HFFc6 (cell line): ENCODE data around the gene ISG20. TPM values are rescaled to one million over a fixed set of nuclear protein-coding genes. Genes with fewer than 3 reads are reported as not detected.

ENCODE experiments used
- DNase-seq: peaks from one replicate; pipeline ENCODE4 v3.0.0-alpha.2; 2018
- H3K27ac Mint-ChIP-seq: 2 replicates; pipeline ENCODE4 v1.8.0; 2020; ENCODE audit warnings: mild to moderate bottlenecking, mixed read lengths
- H3K27me3 Mint-ChIP-seq: 2 replicates; pipeline ENCODE4 v1.8.0; 2021; ENCODE audit warnings: mild to moderate bottlenecking, moderate library complexity, mixed read lengths; ENCODE audit not compliant: insufficient read depth
- H3K36me3 Mint-ChIP-seq: 2 replicates; pipeline ENCODE4 v1.8.0; 2021; ENCODE audit warnings: low read depth, mixed read lengths
- H3K4me1 Mint-ChIP-seq: 2 replicates; pipeline ENCODE4 v1.8.0; 2020; ENCODE audit warnings: low read depth, mixed read lengths
- H3K4me3 Mint-ChIP-seq: 2 replicates; pipeline ENCODE4 v1.8.0; 2020; ENCODE audit warnings: mild to moderate bottlenecking, moderate library complexity, mixed read lengths
- H3K9me3 Mint-ChIP-seq: 2 replicates; pipeline ENCODE4 v1.8.0; 2020; ENCODE audit warnings: mild to moderate bottlenecking, mixed read lengths
- total RNA-seq, 6 experiments: library from RNA; stranded (reverse); fragmentation: NEBNext Ultra II Directional; extraction: Animal tissue kit (Norgen Biotek cat#: 25700); gene quantifications; 2 replicates in 1 of 6; 3 replicates in 5 of 6; pipeline ENCODE4 v1.2.3, GENCODE V29; 2021
- TF ChIP-seq, protein P1 (sequence below): fragments of 200-600 bp; sonication (generic); IDR thresholded peaks from 2 replicates; pipeline ENCODE4 v1.5.0; 2021; ENCODE audit warnings: antibody characterized with exemption, mild to moderate bottlenecking

The ISG20 gene
- total RNA-seq, 6 experiments from 2014 or later, result 0.47 to 1.5 (median 0.76) TPM

DNA sequence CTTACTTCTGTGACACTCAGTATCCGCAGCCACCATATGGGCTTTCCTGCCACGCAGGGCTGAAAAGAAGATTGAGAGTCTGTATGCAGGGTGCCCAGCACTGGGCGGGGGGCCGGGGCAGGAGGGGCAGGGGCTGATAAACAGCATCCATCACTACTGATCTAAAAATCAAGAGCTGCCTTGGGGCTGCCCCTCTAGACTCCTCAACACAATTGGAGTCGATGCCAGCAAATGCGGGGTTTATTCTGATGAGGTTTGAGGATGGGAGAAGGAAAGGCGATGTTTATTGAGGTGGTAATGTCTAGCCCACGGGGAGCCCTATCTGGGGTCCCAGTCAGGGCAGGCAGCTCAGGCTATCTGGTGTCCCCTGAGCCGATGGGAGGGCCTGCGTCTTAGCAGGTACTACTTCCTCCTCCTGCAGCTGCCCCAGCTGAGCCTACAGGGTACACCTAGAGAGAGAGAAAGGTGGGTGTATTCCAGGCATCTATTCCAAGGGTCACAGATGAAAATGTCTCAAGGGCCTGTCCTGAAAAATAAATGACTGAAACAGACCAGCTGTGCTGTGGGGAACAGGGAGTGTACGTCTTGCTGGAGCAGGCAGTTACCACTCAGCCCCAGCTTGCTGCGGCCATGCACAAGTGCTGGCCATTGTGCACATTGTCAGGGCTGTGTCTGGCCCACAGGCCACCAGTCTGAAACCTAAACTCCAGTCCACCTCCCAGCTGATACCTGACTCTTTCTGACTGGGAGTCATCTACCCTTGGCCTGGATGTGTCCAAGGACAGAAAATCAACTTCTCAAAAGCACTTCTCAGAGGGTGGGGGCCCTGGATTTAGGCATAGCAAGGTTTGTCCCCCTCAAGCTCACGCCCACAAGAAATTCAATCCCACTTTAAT is 19.5 kb downstream of the ISG20 start:
- Mint-ChIP-seq H3K4me3 (no peak overlapping the region), H3K27ac (no peak overlapping the region), H3K4me1 (peaks cover 50% of the 10 kb centered on the region), H3K9me3 (no peaks in the 10 kb centered on the region), H3K27me3 (no peaks in the 10 kb centered on the region; the same call in 1 of the 2 replicates), H3K36me3 (no peaks in the 10 kb centered on the region)
- TF ChIP-seq, protein P1, sequence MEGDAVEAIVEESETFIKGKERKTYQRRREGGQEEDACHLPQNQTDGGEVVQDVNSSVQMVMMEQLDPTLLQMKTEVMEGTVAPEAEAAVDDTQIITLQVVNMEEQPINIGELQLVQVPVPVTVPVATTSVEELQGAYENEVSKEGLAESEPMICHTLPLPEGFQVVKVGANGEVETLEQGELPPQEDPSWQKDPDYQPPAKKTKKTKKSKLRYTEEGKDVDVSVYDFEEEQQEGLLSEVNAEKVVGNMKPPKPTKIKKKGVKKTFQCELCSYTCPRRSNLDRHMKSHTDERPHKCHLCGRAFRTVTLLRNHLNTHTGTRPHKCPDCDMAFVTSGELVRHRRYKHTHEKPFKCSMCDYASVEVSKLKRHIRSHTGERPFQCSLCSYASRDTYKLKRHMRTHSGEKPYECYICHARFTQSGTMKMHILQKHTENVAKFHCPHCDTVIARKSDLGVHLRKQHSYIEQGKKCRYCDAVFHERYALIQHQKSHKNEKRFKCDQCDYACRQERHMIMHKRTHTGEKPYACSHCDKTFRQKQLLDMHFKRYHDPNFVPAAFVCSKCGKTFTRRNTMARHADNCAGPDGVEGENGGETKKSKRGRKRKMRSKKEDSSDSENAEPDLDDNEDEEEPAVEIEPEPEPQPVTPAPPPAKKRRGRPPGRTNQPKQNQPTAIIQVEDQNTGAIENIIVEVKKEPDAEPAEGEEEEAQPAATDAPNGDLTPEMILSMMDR, result no peak
- DNase-seq, result no peak

DNA sequence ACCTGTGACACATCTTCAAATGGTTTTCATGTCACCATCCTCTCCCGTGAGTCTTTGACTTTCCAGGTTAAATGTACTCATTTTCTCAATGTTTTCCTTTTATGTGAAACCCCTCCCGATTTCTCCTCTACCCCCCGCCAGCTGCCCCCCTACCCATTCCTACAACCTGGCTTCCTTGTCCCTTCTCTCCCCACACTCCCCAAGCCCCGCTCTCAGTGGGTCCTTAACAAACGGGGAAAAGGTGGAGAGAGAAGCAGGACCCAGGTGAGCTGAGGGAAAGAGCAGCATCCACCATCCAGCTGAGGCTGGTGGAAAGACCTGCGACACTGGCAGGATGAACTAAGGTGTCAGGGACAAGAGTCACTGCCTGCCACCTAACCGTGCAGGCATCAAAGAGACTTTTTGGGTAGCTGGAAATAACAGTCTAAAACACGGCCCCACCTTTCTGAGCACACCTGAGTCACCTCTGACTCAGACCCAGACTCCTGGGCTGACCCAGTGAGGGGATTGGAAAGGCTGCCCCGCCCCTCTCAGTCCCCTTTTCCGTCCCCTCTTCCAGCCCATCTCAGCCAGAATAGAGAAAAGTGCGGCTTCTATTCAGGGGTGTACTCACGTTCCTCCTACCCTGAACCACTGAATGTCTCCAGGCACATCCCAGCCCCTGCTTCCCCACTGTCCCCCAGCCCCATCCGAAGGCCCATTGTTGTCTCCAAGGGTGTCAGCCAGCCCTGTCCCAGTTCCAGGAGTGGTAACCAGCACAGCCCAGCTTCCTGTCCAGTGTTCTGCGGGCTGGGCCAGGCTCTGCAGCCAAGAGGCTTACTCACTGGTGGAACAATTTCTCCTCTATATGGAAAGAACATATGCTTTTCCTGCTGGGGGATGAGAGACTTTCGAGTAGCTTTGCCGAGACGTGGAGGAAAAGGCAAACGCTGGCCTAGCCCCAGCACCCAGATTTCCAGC is 20.4 kb downstream of the ISG20 start:
- DNase-seq, result peak; percentile 55
- Mint-ChIP-seq H3K9me3 (no peaks in the 10 kb centered on the region), H3K4me3 (peak overlapping the region; percentile 19; the same call in 1 of the 2 replicates), H3K27ac (peak overlapping the region; percentile 28), H3K36me3 (no peaks in the 10 kb centered on the region), H3K27me3 (no peaks in the 10 kb centered on the region; the same call in 1 of the 2 replicates), H3K4me1 (peaks cover 53% of the 10 kb centered on the region)
- TF ChIP-seq, protein P1, result no peak

DNA sequence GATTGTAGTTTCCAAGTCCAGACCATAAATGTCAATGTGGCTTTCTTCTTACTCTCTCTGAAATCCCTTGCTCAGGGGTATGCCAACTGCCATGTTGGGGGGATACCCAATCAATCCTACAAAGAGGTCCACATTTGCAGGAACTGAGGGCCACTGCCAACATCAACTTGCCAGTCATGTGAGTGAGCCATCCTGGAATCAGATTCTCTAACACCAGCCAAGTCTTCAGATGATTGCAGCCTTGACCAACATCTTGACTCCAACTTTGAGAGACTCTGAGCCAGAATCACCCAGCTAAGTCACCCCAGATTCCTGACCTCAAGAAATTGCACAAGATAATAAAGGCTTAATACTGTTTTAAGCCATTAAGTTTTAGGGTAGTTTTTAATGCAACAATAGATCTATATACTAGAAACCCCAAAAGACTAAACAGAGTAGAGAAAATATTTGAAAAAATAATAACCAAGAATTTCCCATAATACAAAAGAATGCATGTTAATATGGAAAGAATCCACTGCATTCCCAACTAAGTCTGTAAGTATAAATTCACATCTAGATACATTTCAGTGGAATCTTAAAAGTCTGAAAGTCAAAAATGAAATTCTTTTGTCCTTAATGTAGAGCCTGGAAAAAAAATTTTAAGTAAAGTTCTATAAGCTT is 22.4 kb downstream of the ISG20 start:
- peaks cover 53% of the 10 kb centered on the region for H3K4me1 Mint-ChIP-seq
- no peaks in the 10 kb centered on the region for H3K36me3 Mint-ChIP-seq
- TF ChIP-seq, protein P1, result no peak
- peak overlapping the region; percentile 53 for H3K27ac Mint-ChIP-seq
- H3K9me3 Mint-ChIP-seq, result no peaks in the 10 kb centered on the region
- DNase-seq, result peak; percentile 38
- no peaks in the 10 kb centered on the region for H3K27me3 Mint-ChIP-seq
- no peak overlapping the region for H3K4me3 Mint-ChIP-seq

DNA sequence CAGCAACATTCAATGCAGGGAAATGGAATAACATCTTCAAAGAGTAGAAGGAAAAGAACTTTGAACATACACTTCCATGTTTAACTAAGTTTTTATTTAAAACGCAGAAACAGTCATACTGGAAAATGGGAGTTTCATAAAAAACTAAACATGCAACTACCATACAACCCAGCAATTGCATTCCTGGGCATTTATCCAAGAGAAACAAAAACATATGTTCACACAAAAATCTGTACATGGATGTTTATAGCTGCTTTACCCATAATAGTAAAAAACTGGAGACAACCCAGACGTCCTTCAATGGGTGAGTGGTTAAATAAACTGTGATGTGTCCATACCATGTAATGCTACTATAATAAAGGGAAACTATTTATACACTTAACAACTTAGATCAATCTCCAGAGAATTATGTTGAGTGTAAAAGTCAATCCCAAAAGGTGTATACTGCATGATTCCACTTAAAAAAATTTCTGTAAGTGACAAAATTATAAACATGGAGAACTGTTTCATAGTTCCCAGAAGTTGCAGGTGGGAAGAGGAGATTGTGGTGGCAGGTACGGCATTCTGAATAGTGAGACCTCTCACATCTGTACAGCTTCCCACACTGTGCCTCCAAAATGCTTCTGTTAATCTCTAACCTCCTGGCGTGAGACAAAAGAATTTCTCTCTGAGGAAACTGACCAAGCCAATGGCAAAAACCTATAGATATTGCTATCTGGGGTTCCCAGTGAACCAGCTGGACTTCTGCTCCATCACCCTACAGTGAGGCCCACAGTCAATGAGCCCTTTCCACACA is 23.1 kb downstream of the ISG20 start:
- Mint-ChIP-seq H3K4me3 (no peak overlapping the region), H3K4me1 (peaks cover 53% of the 10 kb centered on the region), H3K27ac (peak overlapping the region; percentile 53; the same call in 1 of the 2 replicates)

More for the DNA sequence above, 23.1 kb downstream of the ISG20 start:
- no peak for DNase-seq
- no peaks in the 10 kb centered on the region for H3K36me3 Mint-ChIP-seq
- H3K27me3 Mint-ChIP-seq, result no peaks in the 10 kb centered on the region
- no peaks in the 10 kb centered on the region for H3K9me3 Mint-ChIP-seq
- TF ChIP-seq, protein P1, result no peak
